ENCODE results near the gene PPARG.

Gene PPARG

GRCh38 chr3:12345141-12345561 is 56.3 kb downstream of the PPARG start:
- no peak for DNase-seq (ENCODE audit: low spot score)

- DNase-seq (ENCODE audit: low spot score) = no peak
Measured at GRCh38 chr3:12345584-12346494, 57.0 kb downstream of the PPARG start.

GRCh38 chr3:12347301-12347700 is 58.4 kb downstream of the PPARG start:
- no peak for DNase-seq (ENCODE audit: low spot score)

- DNase-seq (ENCODE audit: low spot score) = no peak
Measured at GRCh38 chr3:12349895-12350811, 61.3 kb downstream of the PPARG start.

- DNase-seq (ENCODE audit: low spot score) = no peak
Measured at GRCh38 chr3:12351145-12351544, 62.3 kb downstream of the PPARG start.

- no peak for DNase-seq (ENCODE audit: low spot score)
Measured at GRCh38 chr3:12352253-12352652, 63.4 kb downstream of the PPARG start.

GRCh38 chr3:12352755-12353154 is 63.9 kb downstream of the PPARG start:
- DNase-seq (ENCODE audit: low spot score) = no peak

GRCh38 chr3:12353796-12354525 is 65.1 kb downstream of the PPARG start:
- DNase-seq (ENCODE audit: low spot score) = no peak

GRCh38 chr3:12356175-12356574 is 67.3 kb downstream of the PPARG start:
- no peak for DNase-seq (ENCODE audit: low spot score)

GRCh38 chr3:12356996-12357395 is 68.1 kb downstream of the PPARG start:
- no peak for DNase-seq (ENCODE audit: low spot score)

- DNase-seq (ENCODE audit: low spot score) = no peak
Measured at GRCh38 chr3:12357456-12357855, 68.6 kb downstream of the PPARG start.

- DNase-seq (ENCODE audit: low spot score) = no peak
Measured at GRCh38 chr3:12363397-12364195, 74.7 kb downstream of the PPARG start.

GRCh38 chr3:12367346-12367745 is 78.5 kb downstream of the PPARG start:
- DNase-seq (ENCODE audit: low spot score) = no peak

- no peak for DNase-seq (ENCODE audit: low spot score)
Measured at GRCh38 chr3:12369029-12369428, 80.2 kb downstream of the PPARG start.

GRCh38 chr3:12369598-12369997 is 80.7 kb downstream of the PPARG start:
- DNase-seq (ENCODE audit: low spot score) = no peak

GRCh38 chr3:12370758-12371157 is 81.9 kb downstream of the PPARG start:
- no peak for DNase-seq (ENCODE audit: low spot score)

GRCh38 chr3:12371525-12372140 is 82.8 kb downstream of the PPARG start:
- no peak for DNase-seq (ENCODE audit: low spot score)

GRCh38 chr3:12372741-12373280 is 83.9 kb downstream of the PPARG start:
- DNase-seq (ENCODE audit: low spot score) = no peak

- no peak for DNase-seq (ENCODE audit: low spot score)
Measured at GRCh38 chr3:12375572-12375971, 86.7 kb downstream of the PPARG start.

- DNase-seq (ENCODE audit: low spot score) = no peak
Measured at GRCh38 chr3:12379640-12380429, 91.0 kb downstream of the PPARG start.
